SU-DHL-6 (cell line): ENCODE results near the gene TNN.
A peak's percentile ranks its signal among the peaks of the same experiment; 100 is the strongest.

ENCODE experiments used
- EZH2phosphoT487 ChIP-seq: fragments of 200-600 bp; sonication (generic), shearing (Covaris generic); conservative IDR thresholded peaks from 2 replicates; pipeline ENCODE4 v1.6.1; 2018; ENCODE audit warnings: mild to moderate bottlenecking, antibody characterized with exemption, low read length, moderate library complexity, mixed read lengths
- TF ChIP-seq, protein P1 (sequence below): fragments of 200-600 bp; sonication (generic); IDR thresholded peaks from one replicate; pipeline ENCODE4 v1.5.1; 2017; ENCODE audit warnings: antibody characterized with exemption, mild to moderate bottlenecking, low read length, moderate library complexity; ENCODE audit not compliant: insufficient read depth, poor library complexity, severe bottlenecking

DNA sequence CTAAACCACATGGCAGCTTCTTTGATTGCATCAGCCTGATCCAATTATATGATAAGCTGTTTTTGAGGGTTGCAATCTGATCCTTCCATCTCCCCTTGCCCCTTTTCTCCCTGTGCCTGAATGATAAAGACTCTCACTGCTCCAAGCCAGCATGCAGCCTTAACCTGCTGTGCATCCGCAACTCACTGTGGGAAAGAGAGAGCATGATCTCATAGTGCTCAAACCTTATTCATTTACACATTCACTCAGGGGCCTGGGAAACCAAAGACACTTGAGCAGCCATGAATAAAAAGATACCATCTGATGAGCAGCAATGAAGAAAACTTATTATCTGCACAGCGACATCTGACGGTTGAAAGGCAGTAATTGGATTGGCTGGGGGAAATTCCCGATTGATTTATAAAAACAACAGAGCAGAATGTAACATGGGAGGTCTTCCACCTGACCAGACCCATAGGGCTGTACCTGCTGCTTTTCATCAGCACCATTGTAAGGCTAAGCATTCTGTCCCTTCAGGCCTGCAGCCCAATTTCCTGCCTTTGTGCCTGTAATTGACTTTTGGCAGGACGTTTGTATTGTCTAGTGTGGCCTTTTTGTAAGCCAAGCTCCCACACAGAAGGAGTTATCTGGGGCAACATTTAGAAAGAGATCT is 62.5 kb downstream of the TNN start:
- TF ChIP-seq, protein P1, sequence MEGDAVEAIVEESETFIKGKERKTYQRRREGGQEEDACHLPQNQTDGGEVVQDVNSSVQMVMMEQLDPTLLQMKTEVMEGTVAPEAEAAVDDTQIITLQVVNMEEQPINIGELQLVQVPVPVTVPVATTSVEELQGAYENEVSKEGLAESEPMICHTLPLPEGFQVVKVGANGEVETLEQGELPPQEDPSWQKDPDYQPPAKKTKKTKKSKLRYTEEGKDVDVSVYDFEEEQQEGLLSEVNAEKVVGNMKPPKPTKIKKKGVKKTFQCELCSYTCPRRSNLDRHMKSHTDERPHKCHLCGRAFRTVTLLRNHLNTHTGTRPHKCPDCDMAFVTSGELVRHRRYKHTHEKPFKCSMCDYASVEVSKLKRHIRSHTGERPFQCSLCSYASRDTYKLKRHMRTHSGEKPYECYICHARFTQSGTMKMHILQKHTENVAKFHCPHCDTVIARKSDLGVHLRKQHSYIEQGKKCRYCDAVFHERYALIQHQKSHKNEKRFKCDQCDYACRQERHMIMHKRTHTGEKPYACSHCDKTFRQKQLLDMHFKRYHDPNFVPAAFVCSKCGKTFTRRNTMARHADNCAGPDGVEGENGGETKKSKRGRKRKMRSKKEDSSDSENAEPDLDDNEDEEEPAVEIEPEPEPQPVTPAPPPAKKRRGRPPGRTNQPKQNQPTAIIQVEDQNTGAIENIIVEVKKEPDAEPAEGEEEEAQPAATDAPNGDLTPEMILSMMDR: peak; percentile 10
- no peak for TF ChIP-seq EZH2phosphoT487
